SK-N-SH treated with all-trans-retinoic acid at 6 μM for 48 hours (cell line): ENCODE results near the gene NADK2.

ENCODE experiments used
- ARNTL ChIP-seq: fragments of 450-650 bp; formaldehyde crosslinking; IDR thresholded peaks from 2 replicates; pipeline ENCODE4 v1.5.0; 2020; ENCODE audit warnings: low read depth, mild to moderate bottlenecking, moderate library complexity, borderline replicate concordance
- CSDC2 ChIP-seq: fragments of 250-450 bp; sonication (Bioruptor Pico); IDR thresholded peaks from 2 replicates; pipeline ENCODE4 v1.5.0; 2020; ENCODE audit warnings: mild to moderate bottlenecking, moderate library complexity
- ISL1 ChIP-seq: fragments of 250-450 bp; sonication (Bioruptor Pico); IDR thresholded peaks from 2 replicates; pipeline ENCODE4 v2.1.2; 2022; ENCODE audit warnings: mild to moderate bottlenecking, moderate library complexity
- SNAI2 ChIP-seq: fragments of 250-450 bp; sonication (Bioruptor Pico); IDR thresholded peaks from 2 replicates; pipeline ENCODE4 v1.5.0; 2020; ENCODE audit warnings: mild to moderate bottlenecking, moderate library complexity
- ZC3H10 ChIP-seq: fragments of 250-450 bp; sonication (Bioruptor Pico); IDR thresholded peaks from 2 replicates; pipeline ENCODE4 v1.5.1; 2021; ENCODE audit warnings: mild to moderate bottlenecking, moderate library complexity
- ZFP30 ChIP-seq: fragments of 450-650 bp; formaldehyde crosslinking; IDR thresholded peaks from 2 replicates; pipeline ENCODE4 v1.5.0; 2022; ENCODE audit warnings: mild to moderate bottlenecking, moderate library complexity
- ZNF8 ChIP-seq: fragments of 450-650 bp; formaldehyde crosslinking; IDR thresholded peaks from 2 replicates; pipeline ENCODE4 v1.5.0; 2020; ENCODE audit warnings: mild to moderate bottlenecking, moderate library complexity
- TF ChIP-seq, protein P1 (sequence below): fragments of 250-450 bp; sonication (Bioruptor Pico); IDR thresholded peaks from 2 replicates; pipeline ENCODE4 v1.5.0; 2020; ENCODE audit warnings: mild to moderate bottlenecking, moderate library complexity
- TF ChIP-seq, protein P2 (sequence below): fragments of 250-450 bp; sonication (Bioruptor Pico); IDR thresholded peaks from 2 replicates; pipeline ENCODE4 v1.8.0; 2020; ENCODE audit warnings: mild to moderate bottlenecking, moderate library complexity, borderline replicate concordance
- TF ChIP-seq, protein P3 (sequence below): fragments of 250-450 bp; sonication (Bioruptor Pico); IDR thresholded peaks from 2 replicates; pipeline ENCODE4 v1.5.1; 2021; ENCODE audit warnings: mild to moderate bottlenecking, moderate library complexity
- TF ChIP-seq, protein P4 (sequence below): fragments of 250-450 bp; sonication (Bioruptor Pico); IDR thresholded peaks from 2 replicates; pipeline ENCODE4 v1.5.1; 2020; ENCODE audit warnings: low read depth, mild to moderate bottlenecking, moderate library complexity

GRCh38 chr5:36146390-36146789, 95.3 kb downstream of the NADK2 start:
- TF ChIP-seq, protein P1, sequence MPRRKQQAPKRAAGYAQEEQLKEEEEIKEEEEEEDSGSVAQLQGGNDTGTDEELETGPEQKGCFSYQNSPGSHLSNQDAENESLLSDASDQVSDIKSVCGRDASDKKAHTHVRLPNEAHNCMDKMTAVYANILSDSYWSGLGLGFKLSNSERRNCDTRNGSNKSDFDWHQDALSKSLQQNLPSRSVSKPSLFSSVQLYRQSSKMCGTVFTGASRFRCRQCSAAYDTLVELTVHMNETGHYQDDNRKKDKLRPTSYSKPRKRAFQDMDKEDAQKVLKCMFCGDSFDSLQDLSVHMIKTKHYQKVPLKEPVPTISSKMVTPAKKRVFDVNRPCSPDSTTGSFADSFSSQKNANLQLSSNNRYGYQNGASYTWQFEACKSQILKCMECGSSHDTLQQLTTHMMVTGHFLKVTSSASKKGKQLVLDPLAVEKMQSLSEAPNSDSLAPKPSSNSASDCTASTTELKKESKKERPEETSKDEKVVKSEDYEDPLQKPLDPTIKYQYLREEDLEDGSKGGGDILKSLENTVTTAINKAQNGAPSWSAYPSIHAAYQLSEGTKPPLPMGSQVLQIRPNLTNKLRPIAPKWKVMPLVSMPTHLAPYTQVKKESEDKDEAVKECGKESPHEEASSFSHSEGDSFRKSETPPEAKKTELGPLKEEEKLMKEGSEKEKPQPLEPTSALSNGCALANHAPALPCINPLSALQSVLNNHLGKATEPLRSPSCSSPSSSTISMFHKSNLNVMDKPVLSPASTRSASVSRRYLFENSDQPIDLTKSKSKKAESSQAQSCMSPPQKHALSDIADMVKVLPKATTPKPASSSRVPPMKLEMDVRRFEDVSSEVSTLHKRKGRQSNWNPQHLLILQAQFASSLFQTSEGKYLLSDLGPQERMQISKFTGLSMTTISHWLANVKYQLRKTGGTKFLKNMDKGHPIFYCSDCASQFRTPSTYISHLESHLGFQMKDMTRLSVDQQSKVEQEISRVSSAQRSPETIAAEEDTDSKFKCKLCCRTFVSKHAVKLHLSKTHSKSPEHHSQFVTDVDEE (CRISPR knock-in tag): no peak
- TF ChIP-seq ZFP30 (CRISPR knock-in tag): no peak
- no peak for TF ChIP-seq ZNF8 (CRISPR knock-in tag)
- no peak for TF ChIP-seq ARNTL
- TF ChIP-seq ISL1 (CRISPR knock-in tag): no peak
- no peak for TF ChIP-seq ZC3H10 (CRISPR knock-in tag)
- TF ChIP-seq SNAI2 (CRISPR knock-in tag): no peak
- TF ChIP-seq, protein P2, sequence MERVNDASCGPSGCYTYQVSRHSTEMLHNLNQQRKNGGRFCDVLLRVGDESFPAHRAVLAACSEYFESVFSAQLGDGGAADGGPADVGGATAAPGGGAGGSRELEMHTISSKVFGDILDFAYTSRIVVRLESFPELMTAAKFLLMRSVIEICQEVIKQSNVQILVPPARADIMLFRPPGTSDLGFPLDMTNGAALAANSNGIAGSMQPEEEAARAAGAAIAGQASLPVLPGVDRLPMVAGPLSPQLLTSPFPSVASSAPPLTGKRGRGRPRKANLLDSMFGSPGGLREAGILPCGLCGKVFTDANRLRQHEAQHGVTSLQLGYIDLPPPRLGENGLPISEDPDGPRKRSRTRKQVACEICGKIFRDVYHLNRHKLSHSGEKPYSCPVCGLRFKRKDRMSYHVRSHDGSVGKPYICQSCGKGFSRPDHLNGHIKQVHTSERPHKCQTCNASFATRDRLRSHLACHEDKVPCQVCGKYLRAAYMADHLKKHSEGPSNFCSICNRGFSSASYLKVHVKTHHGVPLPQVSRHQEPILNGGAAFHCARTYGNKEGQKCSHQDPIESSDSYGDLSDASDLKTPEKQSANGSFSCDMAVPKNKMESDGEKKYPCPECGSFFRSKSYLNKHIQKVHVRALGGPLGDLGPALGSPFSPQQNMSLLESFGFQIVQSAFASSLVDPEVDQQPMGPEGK: no peak
- TF ChIP-seq, protein P3, sequence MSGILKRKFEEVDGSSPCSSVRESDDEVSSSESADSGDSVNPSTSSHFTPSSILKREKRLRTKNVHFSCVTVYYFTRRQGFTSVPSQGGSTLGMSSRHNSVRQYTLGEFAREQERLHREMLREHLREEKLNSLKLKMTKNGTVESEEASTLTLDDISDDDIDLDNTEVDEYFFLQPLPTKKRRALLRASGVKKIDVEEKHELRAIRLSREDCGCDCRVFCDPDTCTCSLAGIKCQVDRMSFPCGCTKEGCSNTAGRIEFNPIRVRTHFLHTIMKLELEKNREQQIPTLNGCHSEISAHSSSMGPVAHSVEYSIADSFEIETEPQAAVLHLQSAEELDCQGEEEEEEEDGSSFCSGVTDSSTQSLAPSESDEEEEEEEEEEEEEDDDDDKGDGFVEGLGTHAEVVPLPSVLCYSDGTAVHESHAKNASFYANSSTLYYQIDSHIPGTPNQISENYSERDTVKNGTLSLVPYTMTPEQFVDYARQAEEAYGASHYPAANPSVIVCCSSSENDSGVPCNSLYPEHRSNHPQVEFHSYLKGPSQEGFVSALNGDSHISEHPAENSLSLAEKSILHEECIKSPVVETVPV (CRISPR knock-in tag): no peak
- TF ChIP-seq, protein P4, sequence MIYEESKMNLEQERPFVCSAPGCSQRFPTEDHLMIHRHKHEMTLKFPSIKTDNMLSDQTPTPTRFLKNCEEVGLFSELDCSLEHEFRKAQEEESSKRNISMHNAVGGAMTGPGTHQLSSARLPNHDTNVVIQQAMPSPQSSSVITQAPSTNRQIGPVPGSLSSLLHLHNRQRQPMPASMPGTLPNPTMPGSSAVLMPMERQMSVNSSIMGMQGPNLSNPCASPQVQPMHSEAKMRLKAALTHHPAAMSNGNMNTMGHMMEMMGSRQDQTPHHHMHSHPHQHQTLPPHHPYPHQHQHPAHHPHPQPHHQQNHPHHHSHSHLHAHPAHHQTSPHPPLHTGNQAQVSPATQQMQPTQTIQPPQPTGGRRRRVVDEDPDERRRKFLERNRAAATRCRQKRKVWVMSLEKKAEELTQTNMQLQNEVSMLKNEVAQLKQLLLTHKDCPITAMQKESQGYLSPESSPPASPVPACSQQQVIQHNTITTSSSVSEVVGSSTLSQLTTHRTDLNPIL (CRISPR knock-in tag): no peak
- TF ChIP-seq CSDC2: no peak
